Thyroid gland (tissue), 4 donors: ENCODE results near the gene SLC22A1. TPM values are rescaled to one million over a fixed set of nuclear protein-coding genes. Genes with fewer than 3 reads are reported as not detected.

Experiments used
- DNase-seq, 2 donors: peaks; one replicate each; pipeline ENCODE4 v3.0.0-alpha.2; 2019
- H3K27ac ChIP-seq, 3 donors: fragments of 200-600 bp; sonication (generic); 1 replicate in 2 of 3; 2 replicates in 1 of 3; pipeline ENCODE4 v1.5.1; 2016 to 2019; ENCODE audit warnings: mild to moderate bottlenecking in 1 of 3, moderate library complexity in 1 of 3
- H3K27me3 ChIP-seq: fragments of 200-600 bp; sonication (generic); one replicate; pipeline ENCODE4 v1.5.1; 2019
- H3K36me3 ChIP-seq, 2 donors: fragments of 200-600 bp; sonication (generic); one replicate each; pipeline ENCODE4 v1.5.1; 2016 to 2019
- H3K4me1 ChIP-seq, 2 donors: fragments of 200-600 bp; sonication (generic); one replicate each; pipeline ENCODE4 v1.5.1; 2017 to 2019
- H3K4me3 ChIP-seq, 3 donors: fragments of 200-600 bp; sonication (generic); replicated peaks in 1 of 3; 1 replicate in 2 of 3; 2 replicates in 1 of 3; pipeline ENCODE4 v1.5.1; 2016; ENCODE audit warnings: mild to moderate bottlenecking in 1 of 3
- H3K9me3 ChIP-seq: fragments of 200-600 bp; sonication (generic); one replicate; pipeline ENCODE4 v1.5.1; 2017
- POLR2A ChIP-seq, 2 donors: fragments of 450-650 bp; IDR thresholded peaks; one replicate each; pipeline ENCODE4 v1.6.1; 2017; ENCODE audit warnings: antibody characterized with exemption in 2 of 2, mild to moderate bottlenecking in 2 of 2, moderate library complexity in 1 of 2
- WGBS, 2 donors: methylation state at CpG; one replicate each; pipeline ENCODE4 v1.1.5; 2017; 5-methylcytosine and 5-hydroxymethylcytosine counted together
- intact Hi-C: fragments of 100-400 bp; cut with DNase I; formaldehyde crosslinking; loops from one replicate; pipeline ENCODE4 v1.15.1; 2023
- total RNA-seq, 4 donors: library from RNA; depleted of rRNA; stranded (reverse); fragments of >200 nt; gene quantifications; one replicate each; pipeline ENCODE4 v1.2.3, GENCODE V29; 2016
- TF ChIP-seq, protein P1 (sequence below), 6 experiments: fragments of 200-600 bp in 3 of 6; fragments of 450-650 bp in 3 of 6; sonication (generic) in 3 of 6; IDR thresholded peaks; one replicate each; pipeline ENCODE4 v1.5.1; 2016 to 2019; ENCODE audit warnings: antibody characterized with exemption in 6 of 6, mild to moderate bottlenecking in 2 of 6, inconsistent platforms in 1 of 6, moderate library complexity in 1 of 6

The SLC22A1 gene
- total RNA-seq, 4 donors from 2014 or later, result 2.0 to 4.8 (median 3.7) TPM

DNA sequence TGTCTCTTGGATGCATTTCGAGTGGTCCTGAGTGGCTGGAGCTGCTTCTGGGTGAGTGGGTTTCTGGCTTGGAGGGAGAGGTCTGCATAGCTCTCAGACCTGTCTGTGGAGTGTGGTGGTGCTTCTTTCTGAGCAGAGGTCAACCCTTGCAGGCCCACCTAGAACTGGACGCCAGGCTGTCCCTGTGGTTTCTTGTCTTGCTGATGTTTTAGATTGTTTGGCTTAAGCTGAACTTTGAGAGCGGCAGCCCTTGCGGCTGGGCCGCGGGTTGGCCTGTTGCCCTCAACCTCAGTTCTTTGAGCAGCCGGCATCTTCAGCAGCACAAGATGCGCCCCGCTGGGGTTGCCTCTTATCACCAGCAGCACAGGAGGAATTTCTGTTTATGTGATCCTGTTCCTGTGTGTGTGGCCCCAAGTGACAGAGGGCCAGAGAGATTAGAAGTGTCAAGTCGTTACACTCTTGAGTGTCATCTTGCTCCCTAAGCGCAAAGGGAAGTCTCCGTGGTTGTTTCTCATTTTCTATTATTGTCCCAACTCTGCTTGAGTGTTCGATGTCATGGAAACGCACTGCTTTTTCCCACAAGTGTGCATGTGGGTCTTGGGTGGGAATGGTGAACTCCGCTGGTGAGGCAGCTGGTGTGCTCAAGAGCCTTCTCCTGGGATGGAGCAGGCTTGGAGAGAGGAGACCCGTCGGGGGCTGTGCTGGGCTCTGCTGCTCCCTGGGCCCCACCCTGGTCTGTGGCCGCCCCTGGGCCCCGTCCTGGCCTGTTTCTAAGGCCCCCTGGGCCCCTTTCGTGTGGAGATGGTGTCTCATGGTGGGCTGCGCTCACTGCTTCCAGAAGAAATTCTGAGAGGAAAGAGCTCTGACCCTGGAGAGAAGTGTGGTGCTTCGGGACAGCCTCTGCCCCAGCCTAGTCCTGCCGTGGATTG lies 20.1 kb upstream of the SLC22A1 start:
- Histone ChIP-seq H3K27ac (no peak overlapping the region), H3K4me1 (no peaks in the 10 kb centered on the region), H3K9me3 (no peaks in the 10 kb centered on the region), H3K36me3 (peaks cover 35 to 43% of the 10 kb centered on the region in 2 donors), H3K27me3 (no peaks in the 10 kb centered on the region), H3K4me3 (no peak overlapping the region)
- intact Hi-C loops, result no loop called here
- no peak for DNase-seq
- 77 to 83% methylated on average over 17 to 23 of the region's 23 CpGs for WGBS, 2 donors
- TF ChIP-seq, protein P1, sequence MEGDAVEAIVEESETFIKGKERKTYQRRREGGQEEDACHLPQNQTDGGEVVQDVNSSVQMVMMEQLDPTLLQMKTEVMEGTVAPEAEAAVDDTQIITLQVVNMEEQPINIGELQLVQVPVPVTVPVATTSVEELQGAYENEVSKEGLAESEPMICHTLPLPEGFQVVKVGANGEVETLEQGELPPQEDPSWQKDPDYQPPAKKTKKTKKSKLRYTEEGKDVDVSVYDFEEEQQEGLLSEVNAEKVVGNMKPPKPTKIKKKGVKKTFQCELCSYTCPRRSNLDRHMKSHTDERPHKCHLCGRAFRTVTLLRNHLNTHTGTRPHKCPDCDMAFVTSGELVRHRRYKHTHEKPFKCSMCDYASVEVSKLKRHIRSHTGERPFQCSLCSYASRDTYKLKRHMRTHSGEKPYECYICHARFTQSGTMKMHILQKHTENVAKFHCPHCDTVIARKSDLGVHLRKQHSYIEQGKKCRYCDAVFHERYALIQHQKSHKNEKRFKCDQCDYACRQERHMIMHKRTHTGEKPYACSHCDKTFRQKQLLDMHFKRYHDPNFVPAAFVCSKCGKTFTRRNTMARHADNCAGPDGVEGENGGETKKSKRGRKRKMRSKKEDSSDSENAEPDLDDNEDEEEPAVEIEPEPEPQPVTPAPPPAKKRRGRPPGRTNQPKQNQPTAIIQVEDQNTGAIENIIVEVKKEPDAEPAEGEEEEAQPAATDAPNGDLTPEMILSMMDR (IDR thresholded peaks at IDR 0.05), result no peak
- TF ChIP-seq POLR2A (IDR thresholded peaks at IDR 0.05), result no peak

DNA sequence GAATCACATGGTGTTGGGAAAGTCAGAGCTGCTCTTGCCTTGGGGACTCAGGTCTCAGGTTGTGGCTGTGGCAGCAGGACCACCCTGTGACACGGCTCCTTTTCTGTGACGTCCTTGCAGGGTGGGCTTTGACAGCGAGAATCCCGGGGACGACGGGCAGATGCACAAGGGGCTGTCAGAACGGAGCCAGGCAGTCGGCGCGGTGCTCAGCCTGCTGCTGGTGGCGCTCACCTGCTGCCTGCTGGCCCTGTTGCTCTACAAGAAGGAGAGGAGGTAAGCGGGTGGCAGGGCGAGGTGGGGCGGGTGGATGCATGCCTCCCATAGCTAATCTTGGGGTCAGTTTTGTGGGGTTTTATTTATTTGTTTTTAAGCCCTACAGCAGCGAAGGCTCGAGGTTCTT lies 19.2 kb upstream of the SLC22A1 start:
- no peak overlapping the region for H3K27ac ChIP-seq
- no peaks in the 10 kb centered on the region for H3K4me1 ChIP-seq
- DNase-seq, result no peak
- 92 to 99% methylated on average over 8 to 16 of the region's 16 CpGs for WGBS, 2 donors
- H3K36me3 ChIP-seq, result peaks cover 29 to 39% of the 10 kb centered on the region in 2 donors
- H3K9me3 ChIP-seq, result no peaks in the 10 kb centered on the region
- TF ChIP-seq, protein P1 (IDR thresholded peaks at IDR 0.05), result no peak
- TF ChIP-seq POLR2A (IDR thresholded peaks at IDR 0.05), result no peak
- H3K4me3 ChIP-seq, result no peak overlapping the region
- no peaks in the 10 kb centered on the region for H3K27me3 ChIP-seq
- intact Hi-C loops, result no loop called here

DNA sequence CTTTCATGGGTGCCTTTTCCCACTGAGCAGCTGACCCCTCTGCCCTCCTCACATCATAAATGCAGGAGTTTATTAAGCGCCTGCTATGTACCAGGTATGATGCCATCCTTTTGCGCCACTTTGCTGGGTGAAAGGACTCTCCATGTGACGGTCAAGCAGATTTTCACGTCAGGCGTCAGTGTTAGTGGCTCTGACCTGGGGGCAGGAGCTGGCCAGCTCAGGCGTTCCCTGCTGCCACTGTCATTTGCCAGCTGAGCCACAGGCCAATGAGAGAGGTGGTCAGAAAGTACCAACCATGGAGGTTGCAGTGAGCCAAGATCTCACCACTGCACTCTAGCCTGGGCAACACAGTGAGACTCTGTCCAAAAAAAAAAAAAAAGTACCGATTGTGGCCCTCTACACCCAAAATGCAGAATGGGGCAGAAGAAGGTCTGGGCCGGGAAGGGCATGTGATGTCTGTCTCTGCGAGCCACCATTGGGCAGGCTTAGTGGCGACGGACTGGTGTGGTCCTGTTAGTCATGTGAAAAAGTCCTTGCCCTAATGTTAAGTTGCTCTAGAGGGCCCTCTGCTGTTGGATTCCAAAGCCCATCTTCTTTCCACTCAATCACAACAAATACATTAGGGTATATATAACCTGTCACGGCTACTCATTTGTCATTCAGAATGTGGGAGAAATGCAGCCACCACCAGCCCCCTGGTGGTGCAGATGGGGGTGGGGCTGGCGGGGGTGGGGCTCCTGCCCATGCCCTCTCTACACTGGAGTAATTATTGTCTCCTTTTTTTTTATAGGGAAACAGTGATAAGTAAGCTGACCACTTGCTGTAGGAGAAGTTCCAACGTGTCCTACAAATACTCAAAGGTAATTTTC lies 18.4 kb upstream of the SLC22A1 start:
- no peak overlapping the region for H3K4me3 ChIP-seq
- no peaks in the 10 kb centered on the region for H3K4me1 ChIP-seq
- H3K36me3 ChIP-seq, result peaks cover 22 to 39% of the 10 kb centered on the region in 2 donors
- 90% methylated on average over 14 of the region's 14 CpGs for WGBS, 2 donors
- H3K27me3 ChIP-seq, result no peaks in the 10 kb centered on the region
- no peak overlapping the region for H3K27ac ChIP-seq
- intact Hi-C loops, result no loop called here
- no peak for TF ChIP-seq POLR2A (IDR thresholded peaks at IDR 0.05)
- TF ChIP-seq, protein P1 (IDR thresholded peaks at IDR 0.05), result no peak
- H3K9me3 ChIP-seq, result no peaks in the 10 kb centered on the region
- no peak for DNase-seq

DNA sequence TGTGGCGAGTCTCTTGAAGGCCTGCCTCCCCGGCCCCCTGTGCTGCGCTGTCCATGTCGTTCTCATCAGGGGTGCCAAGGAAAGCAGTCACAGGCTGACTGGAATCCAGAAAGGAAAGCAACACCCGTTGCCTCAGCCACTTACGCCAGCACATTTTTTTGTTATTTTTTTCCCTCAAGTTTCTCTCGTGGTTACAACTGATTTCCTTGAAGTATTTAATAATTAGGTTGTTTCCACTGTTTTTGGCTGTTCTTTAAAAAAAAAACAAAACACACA lies 17.9 kb upstream of the SLC22A1 start:
- 83 to 87% methylated on average over 7 of the region's 7 CpGs for WGBS, 2 donors
- Histone ChIP-seq H3K36me3 (peaks cover 22 to 39% of the 10 kb centered on the region in 2 donors), H3K27me3 (no peaks in the 10 kb centered on the region), H3K4me3 (no peak overlapping the region), H3K27ac (no peak overlapping the region), H3K4me1 (no peaks in the 10 kb centered on the region), H3K9me3 (no peaks in the 10 kb centered on the region)
- no peak for DNase-seq
- intact Hi-C loops, result no loop called here
- TF ChIP-seq POLR2A (IDR thresholded peaks at IDR 0.05), result no peak

DNA sequence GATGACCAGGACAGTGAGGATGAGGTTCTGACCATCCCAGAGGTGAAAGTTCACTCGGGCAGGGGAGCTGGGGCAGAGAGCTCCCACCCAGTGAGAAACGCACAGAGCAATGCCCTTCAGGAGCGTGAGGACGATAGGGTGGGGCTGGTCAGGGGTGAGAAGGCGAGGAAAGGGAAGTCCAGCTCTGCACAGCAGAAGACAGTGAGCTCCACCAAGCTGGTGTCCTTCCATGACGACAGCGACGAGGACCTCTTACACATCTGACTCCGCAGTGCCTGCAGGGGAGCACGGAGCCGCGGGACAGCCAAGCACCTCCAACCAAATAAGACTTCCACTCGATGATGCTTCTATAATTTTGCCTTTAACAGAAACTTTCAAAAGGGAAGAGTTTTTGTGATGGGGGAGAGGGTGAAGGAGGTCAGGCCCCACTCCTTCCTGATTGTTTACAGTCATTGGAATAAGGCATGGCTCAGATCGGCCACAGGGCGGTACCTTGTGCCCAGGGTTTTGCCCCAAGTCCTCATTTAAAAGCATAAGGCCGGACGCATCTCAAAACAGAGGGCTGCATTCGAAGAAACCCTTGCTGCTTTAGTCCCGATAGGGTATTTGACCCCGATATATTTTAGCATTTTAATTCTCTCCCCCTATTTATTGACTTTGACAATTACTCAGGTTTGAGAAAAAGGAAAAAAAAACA lies 16.6 kb upstream of the SLC22A1 start:
- no peak for DNase-seq
- TF ChIP-seq, protein P1 (IDR thresholded peaks at IDR 0.05), result no peak
- TF ChIP-seq POLR2A (IDR thresholded peaks at IDR 0.05), result no peak
- Histone ChIP-seq H3K4me1 (no peaks in the 10 kb centered on the region), H3K9me3 (no peaks in the 10 kb centered on the region), H3K4me3 (no peak overlapping the region), H3K27me3 (no peaks in the 10 kb centered on the region), H3K27ac (no peak overlapping the region), H3K36me3 (peaks cover 22 to 39% of the 10 kb centered on the region in 2 donors)
- WGBS, 2 donors, result 94 to 96% methylated on average over 20 of the region's 20 CpGs
- intact Hi-C loops, result no loop called here
